Measurements from ENCODE around the gene SYNGR3.
"Not testable (repeated sequence)": the region's sequence is repeated elsewhere in the genome, so short reads cannot be mapped to it uniquely, and the experiment has no call there.

The SYNGR3 gene

DNA sequence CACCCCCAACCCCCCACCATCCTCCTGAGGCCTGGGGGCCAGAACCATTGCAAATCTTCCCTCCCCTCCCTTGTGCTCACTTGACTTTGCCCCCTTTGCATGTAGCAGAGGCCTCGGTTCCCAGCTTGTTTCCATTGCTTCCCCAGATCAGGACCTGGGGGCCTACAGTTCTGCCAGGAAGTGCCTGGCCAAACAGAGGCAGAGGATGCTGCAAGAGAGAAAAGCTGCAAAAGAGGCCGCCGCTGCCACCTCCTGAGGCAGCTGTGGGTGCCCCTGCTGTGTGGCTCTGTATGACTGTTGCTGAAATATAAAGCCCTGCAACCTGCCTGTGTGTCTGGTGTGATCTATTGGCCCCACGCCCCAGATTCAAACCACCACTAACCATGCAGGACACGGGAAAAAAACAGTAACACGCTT lies 28.1 kb upstream of the SYNGR3 start:
- TF ChIP-seq EZH2phosphoT487 (IDR thresholded peaks at IDR 0.05; ENCODE audit: low read depth): no peak
- TF ChIP-seq, protein P1, sequence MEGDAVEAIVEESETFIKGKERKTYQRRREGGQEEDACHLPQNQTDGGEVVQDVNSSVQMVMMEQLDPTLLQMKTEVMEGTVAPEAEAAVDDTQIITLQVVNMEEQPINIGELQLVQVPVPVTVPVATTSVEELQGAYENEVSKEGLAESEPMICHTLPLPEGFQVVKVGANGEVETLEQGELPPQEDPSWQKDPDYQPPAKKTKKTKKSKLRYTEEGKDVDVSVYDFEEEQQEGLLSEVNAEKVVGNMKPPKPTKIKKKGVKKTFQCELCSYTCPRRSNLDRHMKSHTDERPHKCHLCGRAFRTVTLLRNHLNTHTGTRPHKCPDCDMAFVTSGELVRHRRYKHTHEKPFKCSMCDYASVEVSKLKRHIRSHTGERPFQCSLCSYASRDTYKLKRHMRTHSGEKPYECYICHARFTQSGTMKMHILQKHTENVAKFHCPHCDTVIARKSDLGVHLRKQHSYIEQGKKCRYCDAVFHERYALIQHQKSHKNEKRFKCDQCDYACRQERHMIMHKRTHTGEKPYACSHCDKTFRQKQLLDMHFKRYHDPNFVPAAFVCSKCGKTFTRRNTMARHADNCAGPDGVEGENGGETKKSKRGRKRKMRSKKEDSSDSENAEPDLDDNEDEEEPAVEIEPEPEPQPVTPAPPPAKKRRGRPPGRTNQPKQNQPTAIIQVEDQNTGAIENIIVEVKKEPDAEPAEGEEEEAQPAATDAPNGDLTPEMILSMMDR (IDR thresholded peaks at IDR 0.05; ENCODE audit: low read depth, low read length): no peak
- Histone ChIP-seq H3K9ac (ENCODE audit: low read length) (no peak overlapping the region), H3K4me3 (ENCODE audit: low read length) (peak overlapping the region; percentile 36), H3K27ac (ENCODE audit: low read length) (peak overlapping the region; percentile 62; the same call in 1 of the 2 replicates), H3K79me2 (ENCODE audit: low read length) (peaks cover 71% of the 10 kb centered on the region), H4K20me1 (ENCODE audit: insufficient read depth, low read length) (peaks cover 32% of the 10 kb centered on the region), H3K4me2 (ENCODE audit: low read length) (peak overlapping the region; percentile 85), H3K27me3 (ENCODE audit: low read depth, low read length) (no peaks in the 10 kb centered on the region), H3K9me3 (ENCODE audit: insufficient read depth, low read length) (no peaks in the 10 kb centered on the region), H3K36me3 (replicated peaks; ENCODE audit: low read depth, low read length) (peaks cover 26% of the 10 kb centered on the region), H3K4me1 (ENCODE audit: low read length) (peaks cover 39% of the 10 kb centered on the region), H2AFZ (ENCODE audit: low read depth, low read length) (no peak overlapping the region)

DNA sequence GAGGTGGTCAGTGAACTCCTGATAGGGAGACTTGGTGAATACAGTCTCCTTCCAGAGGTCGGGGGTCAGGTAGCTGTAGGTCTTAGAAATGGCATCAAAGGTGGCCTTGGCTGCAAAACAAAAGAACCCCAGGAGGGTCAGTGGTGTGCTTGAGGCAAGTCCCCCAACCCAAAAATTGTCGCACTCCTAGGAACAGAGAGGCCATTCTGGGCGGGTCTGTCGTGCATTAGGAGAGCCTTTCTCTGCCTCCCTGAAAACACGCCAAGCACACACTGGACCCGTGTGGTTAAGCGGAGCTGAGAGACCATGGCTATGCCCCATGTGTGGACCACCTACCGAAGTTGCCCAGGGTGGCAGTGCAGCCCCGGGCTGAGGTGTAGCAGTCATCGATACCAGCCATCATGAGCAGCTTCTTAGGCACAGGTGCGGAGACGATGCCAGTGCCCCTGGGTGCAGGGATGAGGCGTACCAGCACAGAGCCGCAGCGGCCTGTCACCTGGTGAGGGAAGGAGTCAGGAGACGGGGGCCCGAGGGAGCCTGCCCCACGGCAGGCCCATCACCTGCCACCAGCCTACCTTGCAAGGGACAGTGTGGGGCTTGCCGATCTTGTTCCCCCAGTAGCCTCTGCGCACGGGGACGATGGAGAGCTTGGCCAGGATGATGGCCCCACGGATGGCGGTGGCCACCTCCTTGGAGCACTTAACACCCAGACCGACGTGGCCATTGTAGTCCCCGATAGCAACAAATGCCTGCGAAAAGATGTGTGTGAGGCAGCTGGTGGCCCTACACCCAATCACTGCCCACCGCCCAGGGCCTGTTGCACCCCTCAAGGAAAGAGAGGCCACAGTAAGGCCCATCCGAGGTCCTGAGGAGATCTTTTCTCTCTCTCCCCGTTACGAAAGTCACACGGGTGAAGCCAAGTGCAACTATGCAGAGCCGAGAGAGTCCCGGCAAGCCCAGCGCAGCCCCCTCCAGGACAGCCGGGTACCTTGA lies 27.3 kb upstream of the SYNGR3 start:
- Histone ChIP-seq H4K20me1 (ENCODE audit: insufficient read depth, low read length) (peaks cover 32% of the 10 kb centered on the region), H3K36me3 (replicated peaks; ENCODE audit: low read depth, low read length) (peaks cover 27% of the 10 kb centered on the region), H3K9ac (ENCODE audit: low read length) (peak overlapping the region; percentile 99), H3K4me1 (ENCODE audit: low read length) (peaks cover 39% of the 10 kb centered on the region), H3K27ac (ENCODE audit: low read length) (peak overlapping the region; percentile 81), H3K4me3 (ENCODE audit: low read length) (peak overlapping the region; percentile 100), H3K4me2 (ENCODE audit: low read length) (peak overlapping the region; percentile 85), H3K79me2 (ENCODE audit: low read length) (peaks cover 75% of the 10 kb centered on the region)
- H3K9me3 ChIP-seq (ENCODE audit: insufficient read depth, low read length); H2AFZ ChIP-seq (ENCODE audit: low read depth, low read length); H3K27me3 ChIP-seq (ENCODE audit: low read depth, low read length): not testable (repeated sequence)

- Histone ChIP-seq H3K36me3 (replicated peaks; ENCODE audit: low read depth, low read length) (peaks cover 27% of the 10 kb centered on the region), H4K20me1 (ENCODE audit: insufficient read depth, low read length) (peaks cover 32% of the 10 kb centered on the region), H3K4me1 (ENCODE audit: low read length) (peaks cover 37% of the 10 kb centered on the region), H3K9ac (ENCODE audit: low read length) (peak overlapping the region; percentile 99), H3K27me3 (ENCODE audit: low read depth, low read length) (no peaks in the 10 kb centered on the region), H3K27ac (ENCODE audit: low read length) (peak overlapping the region; percentile 81), H3K9me3 (ENCODE audit: insufficient read depth, low read length) (no peaks in the 10 kb centered on the region), H3K4me2 (ENCODE audit: low read length) (peak overlapping the region; percentile 85), H3K79me2 (ENCODE audit: low read length) (peaks cover 75% of the 10 kb centered on the region), H3K4me3 (ENCODE audit: low read length) (peak overlapping the region; percentile 100), H2AFZ (ENCODE audit: low read depth, low read length) (no peak overlapping the region)
- TF ChIP-seq EZH2phosphoT487 (IDR thresholded peaks at IDR 0.05; ENCODE audit: low read depth): no peak
- TF ChIP-seq, protein P1 (IDR thresholded peaks at IDR 0.05; ENCODE audit: low read depth, low read length): peak; percentile 27; the same call in 1 of the 2 replicates
Observed at GRCh38 chr16:1963806-1964505, 25.8 kb upstream of the SYNGR3 start.

DNA sequence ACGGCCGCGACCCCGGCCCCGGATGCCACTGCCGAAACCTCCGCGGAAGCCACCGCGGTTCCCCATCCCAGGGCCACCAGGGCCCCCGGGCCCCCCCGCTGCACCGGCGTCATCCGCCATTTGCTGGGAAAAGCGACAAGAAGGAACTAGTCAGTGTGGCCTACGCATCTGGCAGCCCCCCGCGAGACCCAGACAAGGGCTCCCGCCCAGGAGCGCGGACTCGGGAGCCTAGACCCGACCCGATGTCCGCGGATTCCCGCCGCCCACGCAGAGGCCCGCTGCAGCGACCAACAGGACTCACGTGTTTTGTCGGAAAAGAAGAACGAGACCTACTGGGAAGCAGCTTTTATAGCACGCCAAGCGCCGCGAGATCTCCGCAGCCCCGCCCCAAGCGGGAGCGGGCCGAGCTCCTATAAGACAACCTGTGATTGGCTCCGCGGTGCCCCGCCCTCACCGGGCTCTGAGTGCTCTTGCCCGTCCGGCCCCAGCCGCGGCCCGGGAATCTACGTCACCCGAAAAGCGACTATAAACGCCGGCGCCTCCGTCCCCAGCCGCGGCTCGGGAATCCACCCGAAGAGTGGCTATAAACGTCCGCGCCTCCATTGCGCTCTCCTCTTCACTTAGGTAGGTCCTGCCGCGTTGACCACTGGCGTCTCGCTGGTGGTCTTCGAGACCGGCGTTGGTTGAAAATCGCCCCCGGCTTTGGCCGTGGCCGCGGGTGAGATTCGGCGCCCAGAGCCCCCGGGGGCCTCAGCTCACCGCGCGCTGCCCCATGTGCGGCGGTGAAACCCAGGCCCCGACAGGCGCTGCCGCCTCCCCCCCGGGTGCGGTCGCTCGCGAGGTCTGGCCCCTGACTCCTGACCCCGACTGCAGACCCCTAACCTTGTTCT lies 25.0 kb upstream of the SYNGR3 start, which contains the start of gene RPS2:
Gene RPS2 (minus strand): TSS at position 321 of the 890 bp plus-strand sequence. CDS start 201 bp downstream, at position 120.
- Histone ChIP-seq H2AFZ (ENCODE audit: low read depth, low read length) (no peak within 1 kb of the TSS), H3K79me2 (ENCODE audit: low read length) (peaks cover 71% of the 10 kb centered on the region)

More for the DNA sequence above, 25.0 kb upstream of the SYNGR3 start, which contains the start of gene RPS2:
- TF ChIP-seq EZH2phosphoT487 (IDR thresholded peaks at IDR 0.05; ENCODE audit: low read depth): no peak
- TF ChIP-seq, protein P1 (IDR thresholded peaks at IDR 0.05; ENCODE audit: low read depth, low read length): no peak
- Histone ChIP-seq H3K9me3 (ENCODE audit: insufficient read depth, low read length) (no peaks in the 10 kb centered on the region), H3K36me3 (replicated peaks; ENCODE audit: low read depth, low read length) (peaks cover 27% of the 10 kb centered on the region), H4K20me1 (ENCODE audit: insufficient read depth, low read length) (peaks cover 32% of the 10 kb centered on the region), H3K27ac (ENCODE audit: low read length) (peak within 1 kb of the TSS; percentile 81), H3K9ac (ENCODE audit: low read length) (peak within 1 kb of the TSS; percentile 99), H3K4me1 (ENCODE audit: low read length) (peaks cover 35% of the 10 kb centered on the region), H3K27me3 (ENCODE audit: low read depth, low read length) (no peaks in the 10 kb centered on the region), H3K4me3 (ENCODE audit: low read length) (peak within 1 kb of the TSS; percentile 100), H3K4me2 (ENCODE audit: low read length) (peak within 1 kb of the TSS; percentile 96)
